ENCODE results near the gene ASB11. TPM values are rescaled to one million over a fixed set of nuclear protein-coding genes. Genes with fewer than 3 reads are reported as not detected.
A peak's percentile ranks its signal among the peaks of the same experiment; 100 is the strongest.

ASB11 gene
- total RNA-seq: under 1 TPM in 1 of 4 donors, not detected in 3; 0.20 TPM

DNA sequence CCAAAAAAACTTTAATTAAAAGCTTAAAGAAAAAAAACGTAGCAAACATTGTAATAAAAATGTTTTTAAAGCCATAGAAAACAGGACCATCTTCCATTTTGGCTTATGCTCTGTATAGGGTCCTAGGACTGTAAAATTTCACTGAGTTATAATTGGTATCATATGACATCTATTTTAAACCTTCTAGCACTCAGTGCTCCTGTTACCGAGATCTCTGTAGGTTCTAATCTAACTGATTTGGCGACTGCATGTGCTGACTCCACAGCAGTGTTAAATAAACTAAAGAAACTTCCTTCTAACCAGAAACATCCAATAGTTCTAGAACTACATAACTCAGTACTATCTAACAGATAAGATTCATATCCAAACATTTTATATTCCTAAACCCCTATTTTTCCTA is at the start of gene ASB11:
TSS of gene ASB11 (minus strand) at position 132 of the 400 bp plus-strand sequence. CDS start at position 97, 35 bp downstream.
- intact Hi-C loops (cut with DNase I): no loop called here
- TF ChIP-seq, protein P1, sequence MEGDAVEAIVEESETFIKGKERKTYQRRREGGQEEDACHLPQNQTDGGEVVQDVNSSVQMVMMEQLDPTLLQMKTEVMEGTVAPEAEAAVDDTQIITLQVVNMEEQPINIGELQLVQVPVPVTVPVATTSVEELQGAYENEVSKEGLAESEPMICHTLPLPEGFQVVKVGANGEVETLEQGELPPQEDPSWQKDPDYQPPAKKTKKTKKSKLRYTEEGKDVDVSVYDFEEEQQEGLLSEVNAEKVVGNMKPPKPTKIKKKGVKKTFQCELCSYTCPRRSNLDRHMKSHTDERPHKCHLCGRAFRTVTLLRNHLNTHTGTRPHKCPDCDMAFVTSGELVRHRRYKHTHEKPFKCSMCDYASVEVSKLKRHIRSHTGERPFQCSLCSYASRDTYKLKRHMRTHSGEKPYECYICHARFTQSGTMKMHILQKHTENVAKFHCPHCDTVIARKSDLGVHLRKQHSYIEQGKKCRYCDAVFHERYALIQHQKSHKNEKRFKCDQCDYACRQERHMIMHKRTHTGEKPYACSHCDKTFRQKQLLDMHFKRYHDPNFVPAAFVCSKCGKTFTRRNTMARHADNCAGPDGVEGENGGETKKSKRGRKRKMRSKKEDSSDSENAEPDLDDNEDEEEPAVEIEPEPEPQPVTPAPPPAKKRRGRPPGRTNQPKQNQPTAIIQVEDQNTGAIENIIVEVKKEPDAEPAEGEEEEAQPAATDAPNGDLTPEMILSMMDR (IDR thresholded peaks at IDR 0.05): no peak
- TF ChIP-seq POLR2A (IDR thresholded peaks at IDR 0.05): no peak
- WGBS, 2 donors: 66 to 69% methylated on average over 3 of the region's 3 CpGs

GRCh38 chrX:15359701-15360100 is 44.3 kb upstream of the ASB11 start:
- no peak overlapping the region for H3K4me3 ChIP-seq (replicated peaks in 1 of 3)
- no peak for DNase-seq
- intact Hi-C loops (cut with DNase I): no loop called here
- no peaks in the 10 kb centered on the region for H3K36me3 ChIP-seq
- TF ChIP-seq POLR2A (IDR thresholded peaks at IDR 0.05): no peak
- TF ChIP-seq, protein P1 (IDR thresholded peaks at IDR 0.05): no peak
- no peaks in the 10 kb centered on the region for H3K9me3 ChIP-seq
- H3K4me1 ChIP-seq: no peaks in the 10 kb centered on the region
- WGBS, 2 donors: 40 to 76% methylated on average over 1 to 2 of the region's 2 CpGs
- H3K27ac ChIP-seq: no peak overlapping the region
- no peaks in the 10 kb centered on the region for H3K27me3 ChIP-seq

More for the DNA sequence above, at the start of gene ASB11:
- Histone ChIP-seq H3K36me3 (no peaks in the 10 kb centered on the region), H3K4me1 (peaks cover 0 to 2% of the 10 kb centered on the region in 2 donors), H3K27ac (no peak within 1 kb of the TSS), H3K4me3 (replicated peaks in 1 of 3) (no peak within 1 kb of the TSS), H3K9me3 (no peaks in the 10 kb centered on the region), H3K27me3 (no peaks in the 10 kb centered on the region)
- DNase-seq: no peak

GRCh38 chrX:15358533-15358932 is 43.1 kb upstream of the ASB11 start:
- Histone ChIP-seq H3K27ac (no peak overlapping the region), H3K27me3 (no peaks in the 10 kb centered on the region), H3K4me3 (replicated peaks in 1 of 3) (no peak overlapping the region), H3K9me3 (no peaks in the 10 kb centered on the region), H3K4me1 (no peaks in the 10 kb centered on the region), H3K36me3 (no peaks in the 10 kb centered on the region)
- TF ChIP-seq, protein P1 (IDR thresholded peaks at IDR 0.05): no peak
- no peak for TF ChIP-seq POLR2A (IDR thresholded peaks at IDR 0.05)
- DNase-seq: no peak
- intact Hi-C loops (cut with DNase I): no loop called here
- 88 to 92% methylated on average over 2 of the region's 2 CpGs for WGBS, 2 donors

GRCh38 chrX:15356444-15356843 is 41.0 kb upstream of the ASB11 start:
- TF ChIP-seq POLR2A (IDR thresholded peaks at IDR 0.05): no peak
- TF ChIP-seq, protein P1 (IDR thresholded peaks at IDR 0.05): no peak
- Histone ChIP-seq H3K4me1 (no peaks in the 10 kb centered on the region), H3K27ac (no peak overlapping the region), H3K9me3 (no peaks in the 10 kb centered on the region), H3K4me3 (replicated peaks in 1 of 3) (no peak overlapping the region), H3K27me3 (no peaks in the 10 kb centered on the region), H3K36me3 (no peaks in the 10 kb centered on the region)
- WGBS, 2 donors: 28 to 29% methylated on average over 1 of the region's 1 CpG
- no peak for DNase-seq
- intact Hi-C loops (cut with DNase I): no loop called here

- Histone ChIP-seq H3K27ac (no peak overlapping the region), H3K36me3 (no peaks in the 10 kb centered on the region), H3K4me1 (no peaks in the 10 kb centered on the region), H3K9me3 (no peaks in the 10 kb centered on the region), H3K4me3 (replicated peaks in 1 of 3) (no peak overlapping the region), H3K27me3 (no peaks in the 10 kb centered on the region)
- intact Hi-C loops (cut with DNase I): no loop called here
- TF ChIP-seq, protein P1 (IDR thresholded peaks at IDR 0.05): no peak
- no peak for TF ChIP-seq POLR2A (IDR thresholded peaks at IDR 0.05)
- 46 to 56% methylated on average over 8 of the region's 8 CpGs for WGBS, 2 donors
- DNase-seq: peak; percentile 7 to 29
These were observed 35.0 kb upstream of the ASB11 start for GRCh38 chrX:15350329-15350996.
